ENCODE results near the gene ADAT2.
A peak's percentile ranks its signal among the peaks of the same experiment; 100 is the strongest.

ADAT2 gene

GRCh38 chr6:143441010-143441409 is 9.5 kb downstream of the ADAT2 start:
- DNase-seq: no peak

GRCh38 chr6:143432588-143432987 is 17.9 kb downstream of the ADAT2 start:
- DNase-seq: no peak

- DNase-seq: no peak
These were observed 19.3 kb downstream of the ADAT2 start for GRCh38 chr6:143431226-143431625.

GRCh38 chr6:143429970-143430369 is 20.5 kb downstream of the ADAT2 start:
- no peak for DNase-seq

- peak; percentile 49 to 67 for DNase-seq
These were observed 23.2 kb downstream of the ADAT2 start for GRCh38 chr6:143427109-143427817.

GRCh38 chr6:143426026-143426425 is 24.5 kb downstream of the ADAT2 start:
- DNase-seq: no peak

- DNase-seq: no peak
These were observed 31.0 kb downstream of the ADAT2 start for GRCh38 chr6:143419526-143419925.

- DNase-seq: no peak
These were observed 35.7 kb downstream of the ADAT2 start for GRCh38 chr6:143414769-143415168.

- DNase-seq: no peak
These were observed 39.6 kb downstream of the ADAT2 start for GRCh38 chr6:143410859-143411270.

- DNase-seq: no peak
These were observed 41.7 kb downstream of the ADAT2 start for GRCh38 chr6:143408787-143409162.

GRCh38 chr6:143408151-143408786 is 42.2 kb downstream of the ADAT2 start:
- no peak for DNase-seq

GRCh38 chr6:143406673-143407072 is 43.8 kb downstream of the ADAT2 start:
- no peak for DNase-seq

GRCh38 chr6:143405373-143406154 is 44.9 kb downstream of the ADAT2 start:
- DNase-seq: no peak

- no peak for DNase-seq
These were observed 47.7 kb downstream of the ADAT2 start for GRCh38 chr6:143402721-143403336.

- no peak for DNase-seq
These were observed 48.7 kb downstream of the ADAT2 start for GRCh38 chr6:143401636-143402370.

- DNase-seq: no peak
These were observed 49.4 kb downstream of the ADAT2 start for GRCh38 chr6:143401068-143401446.

GRCh38 chr6:143400258-143401067 is 50.0 kb downstream of the ADAT2 start:
- no peak for DNase-seq

- no peak for DNase-seq
These were observed 50.7 kb downstream of the ADAT2 start for GRCh38 chr6:143399775-143400174.

- no peak for DNase-seq
These were observed 51.3 kb downstream of the ADAT2 start for GRCh38 chr6:143399176-143399575.

- no peak for DNase-seq
These were observed 53.0 kb downstream of the ADAT2 start for GRCh38 chr6:143397227-143398222.

Data from hippocampal formation (tissue), 2 donors.